ENCODE results near the gene AFAP1L2.

DNA sequence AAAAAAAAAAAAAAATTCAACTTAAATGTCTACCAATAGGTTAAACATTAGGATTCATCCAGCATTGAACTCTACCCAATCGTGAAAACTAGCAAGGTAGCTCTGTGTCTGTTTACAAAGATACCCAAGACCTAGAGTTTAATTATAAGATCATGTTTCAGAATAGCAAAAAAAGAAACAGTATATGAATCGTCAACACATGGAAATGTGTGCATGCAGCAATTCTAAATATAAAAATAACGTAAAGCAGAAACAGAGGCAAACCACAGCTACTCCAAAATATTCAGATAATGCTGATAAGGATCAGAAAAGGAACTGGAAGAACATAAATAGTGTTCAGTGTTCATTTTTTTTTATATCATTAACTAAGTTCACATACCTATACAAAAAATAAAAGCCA, 68.7 kb downstream of the AFAP1L2 start:
- TF ChIP-seq, protein P1, sequence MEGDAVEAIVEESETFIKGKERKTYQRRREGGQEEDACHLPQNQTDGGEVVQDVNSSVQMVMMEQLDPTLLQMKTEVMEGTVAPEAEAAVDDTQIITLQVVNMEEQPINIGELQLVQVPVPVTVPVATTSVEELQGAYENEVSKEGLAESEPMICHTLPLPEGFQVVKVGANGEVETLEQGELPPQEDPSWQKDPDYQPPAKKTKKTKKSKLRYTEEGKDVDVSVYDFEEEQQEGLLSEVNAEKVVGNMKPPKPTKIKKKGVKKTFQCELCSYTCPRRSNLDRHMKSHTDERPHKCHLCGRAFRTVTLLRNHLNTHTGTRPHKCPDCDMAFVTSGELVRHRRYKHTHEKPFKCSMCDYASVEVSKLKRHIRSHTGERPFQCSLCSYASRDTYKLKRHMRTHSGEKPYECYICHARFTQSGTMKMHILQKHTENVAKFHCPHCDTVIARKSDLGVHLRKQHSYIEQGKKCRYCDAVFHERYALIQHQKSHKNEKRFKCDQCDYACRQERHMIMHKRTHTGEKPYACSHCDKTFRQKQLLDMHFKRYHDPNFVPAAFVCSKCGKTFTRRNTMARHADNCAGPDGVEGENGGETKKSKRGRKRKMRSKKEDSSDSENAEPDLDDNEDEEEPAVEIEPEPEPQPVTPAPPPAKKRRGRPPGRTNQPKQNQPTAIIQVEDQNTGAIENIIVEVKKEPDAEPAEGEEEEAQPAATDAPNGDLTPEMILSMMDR (IDR thresholded peaks at IDR 0.05; ENCODE audit: low read length), result no peak
- TF ChIP-seq EZH2 (optimal IDR thresholded peaks at IDR 0.05; ENCODE audit: low read depth, low read length) (no peak), EZH2phosphoT487 (IDR thresholded peaks at IDR 0.05; ENCODE audit: low read length) (no peak)
